Mesothelial cell of epicardium (in vitro differentiated cells): ENCODE results near the gene TLE6. TPM values are rescaled to one million over a fixed set of nuclear protein-coding genes. Genes with fewer than 3 reads are reported as not detected.
"Not testable (repeated sequence)": the region's sequence is repeated elsewhere in the genome, so short reads cannot be mapped to it uniquely, and the experiment has no call there.

ENCODE experiments used
- DNase-seq, 2 experiments: peaks; one replicate each; pipeline ENCODE4 v3.0.0; 2021; ENCODE audit warnings: low spot score in 2 of 2; ENCODE audit not compliant: unreplicated experiment in 2 of 2
- H3K27ac Mint-ChIP-seq: 2 replicates; pipeline ENCODE4 v1.8.0; 2021; ENCODE audit warnings: mixed read lengths
- H3K27me3 Mint-ChIP-seq: 2 replicates; pipeline ENCODE4 v1.8.0; 2021; ENCODE audit warnings: low read depth, mixed read lengths
- H3K36me3 Mint-ChIP-seq: 2 replicates; pipeline ENCODE4 v1.8.0; 2021; ENCODE audit warnings: mixed read lengths
- H3K4me1 Mint-ChIP-seq: 2 replicates; pipeline ENCODE4 v1.8.0; 2021; ENCODE audit warnings: mixed read lengths
- H3K4me3 Mint-ChIP-seq: 2 replicates; pipeline ENCODE4 v1.8.0; 2021; ENCODE audit warnings: mild to moderate bottlenecking, moderate library complexity, mixed read lengths
- H3K9me3 Mint-ChIP-seq: 2 replicates; pipeline ENCODE4 v1.8.0; 2021; ENCODE audit warnings: mixed read lengths
- total RNA-seq: library from RNA; stranded (reverse); gene quantifications from 3 replicates; pipeline ENCODE4 v1.2.1, GENCODE V29; 2021
- TF ChIP-seq, protein P1 (sequence below): fragments of 200-600 bp; sonication (generic); IDR thresholded peaks from one replicate; pipeline ENCODE4 v1.5.0; 2021; ENCODE audit warnings: antibody characterized with exemption; ENCODE audit not compliant: unreplicated experiment

TLE6 gene
- total RNA-seq, 1 donor from 2014 or later = 6.9 TPM

DNA sequence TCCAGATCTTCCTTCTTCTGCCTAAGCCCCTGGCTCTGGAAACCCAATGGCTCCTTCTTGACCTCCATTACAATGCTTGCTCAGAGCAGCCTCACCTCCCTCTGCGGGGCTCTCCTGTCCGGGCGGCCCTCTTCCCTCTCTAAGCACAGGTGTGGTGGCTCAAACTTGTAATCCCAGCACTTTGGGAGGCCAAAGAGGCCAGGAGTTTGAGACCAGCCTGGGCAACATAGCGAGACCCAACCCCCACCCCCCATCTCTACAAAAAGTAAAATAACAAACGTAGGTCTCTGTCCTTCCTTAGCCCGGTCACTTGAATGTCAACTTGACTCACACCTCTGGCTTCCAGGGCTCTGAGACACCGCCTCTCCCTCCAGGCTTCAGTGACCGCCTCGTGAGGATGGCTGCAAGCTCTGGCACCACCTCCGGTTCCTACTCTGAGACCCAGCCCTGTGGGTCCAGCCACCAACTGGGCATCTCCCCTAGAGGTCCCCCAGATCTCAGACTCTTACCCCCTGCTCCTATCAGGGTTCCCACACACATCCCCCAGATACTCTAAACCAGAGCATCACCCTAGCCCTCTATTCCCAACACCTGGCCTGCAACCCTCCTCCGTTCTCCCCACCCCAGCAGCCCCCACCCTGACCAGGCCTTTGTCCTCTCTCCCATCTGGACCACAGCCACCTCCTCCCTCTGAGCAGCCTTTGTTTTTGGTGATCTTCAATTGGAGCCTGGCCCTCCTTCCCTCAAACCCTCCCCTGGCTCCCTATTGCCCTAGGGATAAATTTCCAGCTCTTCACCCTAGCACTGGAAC is 56.4 kb downstream of the TLE6 start:
- Mint-ChIP-seq H3K4me3 (peak overlapping the region; percentile 70), H3K27me3 (peaks cover 42% of the 10 kb centered on the region), H3K36me3 (no peaks in the 10 kb centered on the region), H3K9me3 (no peaks in the 10 kb centered on the region), H3K27ac (peak overlapping the region; percentile 97), H3K4me1 (peaks cover 27% of the 10 kb centered on the region)
- TF ChIP-seq, protein P1, sequence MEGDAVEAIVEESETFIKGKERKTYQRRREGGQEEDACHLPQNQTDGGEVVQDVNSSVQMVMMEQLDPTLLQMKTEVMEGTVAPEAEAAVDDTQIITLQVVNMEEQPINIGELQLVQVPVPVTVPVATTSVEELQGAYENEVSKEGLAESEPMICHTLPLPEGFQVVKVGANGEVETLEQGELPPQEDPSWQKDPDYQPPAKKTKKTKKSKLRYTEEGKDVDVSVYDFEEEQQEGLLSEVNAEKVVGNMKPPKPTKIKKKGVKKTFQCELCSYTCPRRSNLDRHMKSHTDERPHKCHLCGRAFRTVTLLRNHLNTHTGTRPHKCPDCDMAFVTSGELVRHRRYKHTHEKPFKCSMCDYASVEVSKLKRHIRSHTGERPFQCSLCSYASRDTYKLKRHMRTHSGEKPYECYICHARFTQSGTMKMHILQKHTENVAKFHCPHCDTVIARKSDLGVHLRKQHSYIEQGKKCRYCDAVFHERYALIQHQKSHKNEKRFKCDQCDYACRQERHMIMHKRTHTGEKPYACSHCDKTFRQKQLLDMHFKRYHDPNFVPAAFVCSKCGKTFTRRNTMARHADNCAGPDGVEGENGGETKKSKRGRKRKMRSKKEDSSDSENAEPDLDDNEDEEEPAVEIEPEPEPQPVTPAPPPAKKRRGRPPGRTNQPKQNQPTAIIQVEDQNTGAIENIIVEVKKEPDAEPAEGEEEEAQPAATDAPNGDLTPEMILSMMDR = no peak
- no peak for DNase-seq

DNA sequence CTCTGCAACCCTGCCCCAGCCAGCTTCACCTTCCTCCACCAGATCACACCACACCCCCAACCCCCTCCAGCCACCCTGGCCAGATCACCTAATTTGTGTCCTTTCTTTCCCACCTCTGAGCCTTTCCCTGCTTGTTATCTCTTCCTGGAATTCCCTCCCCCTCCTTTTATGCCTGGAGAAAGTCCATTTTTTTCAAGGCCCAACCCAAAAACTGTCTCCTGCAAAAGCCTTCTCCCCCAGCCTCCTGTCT is 57.0 kb downstream of the TLE6 start:
- DNase-seq = no peak
- Mint-ChIP-seq H3K9me3 (no peaks in the 10 kb centered on the region), H3K36me3 (no peaks in the 10 kb centered on the region), H3K4me1 (peaks cover 27% of the 10 kb centered on the region), H3K27me3 (peaks cover 44% of the 10 kb centered on the region), H3K27ac (peak overlapping the region; percentile 97), H3K4me3 (peak overlapping the region; percentile 70)
- TF ChIP-seq, protein P1 = no peak

DNA sequence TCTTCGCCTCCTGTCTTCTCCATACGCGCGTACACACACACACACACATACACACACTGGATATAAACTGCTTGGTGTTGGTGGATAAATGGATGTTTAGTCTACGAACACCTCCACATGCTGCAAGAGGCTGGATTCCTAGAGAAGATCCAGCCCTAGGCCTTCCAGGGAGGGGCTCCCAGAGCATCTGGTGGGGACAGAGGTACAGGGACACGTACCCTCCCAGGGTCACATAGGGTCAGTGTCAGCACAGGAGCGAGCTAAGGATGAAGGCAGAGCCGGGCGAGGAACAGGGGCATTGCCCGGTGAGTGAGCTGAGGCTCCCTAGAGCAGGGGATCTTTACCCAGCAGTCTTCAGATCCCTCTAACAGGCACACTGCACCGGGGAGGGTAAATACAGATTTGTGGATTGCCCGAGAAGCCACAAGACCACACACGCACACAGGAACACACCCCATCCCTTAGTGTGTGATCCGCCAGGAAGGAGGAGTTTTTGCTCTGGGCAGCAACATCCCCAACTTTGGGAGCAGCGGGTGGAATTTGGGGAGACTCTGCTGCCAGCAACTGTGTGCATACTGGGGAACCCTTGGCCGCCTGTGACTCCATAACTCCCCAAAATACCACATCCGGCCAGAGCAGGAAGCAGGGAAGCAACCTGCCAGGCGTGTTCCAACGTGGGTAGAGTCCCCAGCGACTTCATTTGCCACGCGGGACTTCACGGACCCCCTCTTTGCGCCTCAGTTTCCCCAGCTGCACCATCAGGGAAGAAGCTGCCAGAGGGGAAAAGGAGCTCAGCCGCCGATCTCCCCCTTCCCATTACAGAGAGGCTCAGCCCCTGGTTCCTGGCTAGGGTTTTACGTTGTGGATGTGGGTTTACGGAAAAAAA is 57.5 kb downstream of the TLE6 start:
- Mint-ChIP-seq H3K27ac (peak overlapping the region; percentile 97), H3K4me3 (peak overlapping the region; percentile 70)

DNA sequence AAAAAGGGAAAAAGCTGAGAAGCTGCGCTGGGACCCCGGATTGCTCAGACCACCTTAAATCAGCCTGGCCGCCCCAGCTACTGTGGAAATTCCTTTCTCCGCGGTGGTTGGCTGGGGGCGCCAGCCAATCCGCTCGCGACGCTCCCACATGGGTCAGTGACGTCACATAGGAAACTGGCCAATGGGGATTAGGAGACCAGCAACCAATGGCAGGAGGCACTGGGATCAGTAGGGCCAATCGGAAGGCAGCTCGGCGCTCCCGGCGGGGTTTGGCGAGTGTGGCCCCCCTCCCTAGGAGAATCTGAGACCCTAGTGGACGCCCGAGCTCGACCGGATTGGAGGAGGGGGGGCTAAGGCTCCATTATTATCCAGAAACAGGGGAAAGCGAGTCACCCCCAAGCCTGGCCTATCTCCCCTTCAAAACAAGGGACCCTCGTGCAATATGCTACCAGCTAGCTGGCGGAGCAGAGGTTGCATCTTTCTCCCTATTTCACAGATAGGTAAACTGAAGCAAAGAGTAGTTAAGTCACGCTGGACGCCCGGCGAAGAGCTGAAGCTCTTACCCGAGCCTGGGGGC is 58.3 kb downstream of the TLE6 start:
- Mint-ChIP-seq H3K4me3 (peak overlapping the region; percentile 70), H3K36me3 (no peaks in the 10 kb centered on the region), H3K9me3 (no peaks in the 10 kb centered on the region), H3K27me3 (peaks cover 38% of the 10 kb centered on the region), H3K27ac (peak overlapping the region; percentile 97), H3K4me1 (peaks cover 30% of the 10 kb centered on the region)
- TF ChIP-seq, protein P1 = no peak
- DNase-seq = peak; percentile 97

More for the DNA sequence above, 57.5 kb downstream of the TLE6 start:
- Mint-ChIP-seq H3K36me3 (no peaks in the 10 kb centered on the region), H3K4me1 (peaks cover 27% of the 10 kb centered on the region), H3K27me3 (peaks cover 44% of the 10 kb centered on the region), H3K9me3 (no peaks in the 10 kb centered on the region)
- TF ChIP-seq, protein P1 = no peak
- DNase-seq = no peak

DNA sequence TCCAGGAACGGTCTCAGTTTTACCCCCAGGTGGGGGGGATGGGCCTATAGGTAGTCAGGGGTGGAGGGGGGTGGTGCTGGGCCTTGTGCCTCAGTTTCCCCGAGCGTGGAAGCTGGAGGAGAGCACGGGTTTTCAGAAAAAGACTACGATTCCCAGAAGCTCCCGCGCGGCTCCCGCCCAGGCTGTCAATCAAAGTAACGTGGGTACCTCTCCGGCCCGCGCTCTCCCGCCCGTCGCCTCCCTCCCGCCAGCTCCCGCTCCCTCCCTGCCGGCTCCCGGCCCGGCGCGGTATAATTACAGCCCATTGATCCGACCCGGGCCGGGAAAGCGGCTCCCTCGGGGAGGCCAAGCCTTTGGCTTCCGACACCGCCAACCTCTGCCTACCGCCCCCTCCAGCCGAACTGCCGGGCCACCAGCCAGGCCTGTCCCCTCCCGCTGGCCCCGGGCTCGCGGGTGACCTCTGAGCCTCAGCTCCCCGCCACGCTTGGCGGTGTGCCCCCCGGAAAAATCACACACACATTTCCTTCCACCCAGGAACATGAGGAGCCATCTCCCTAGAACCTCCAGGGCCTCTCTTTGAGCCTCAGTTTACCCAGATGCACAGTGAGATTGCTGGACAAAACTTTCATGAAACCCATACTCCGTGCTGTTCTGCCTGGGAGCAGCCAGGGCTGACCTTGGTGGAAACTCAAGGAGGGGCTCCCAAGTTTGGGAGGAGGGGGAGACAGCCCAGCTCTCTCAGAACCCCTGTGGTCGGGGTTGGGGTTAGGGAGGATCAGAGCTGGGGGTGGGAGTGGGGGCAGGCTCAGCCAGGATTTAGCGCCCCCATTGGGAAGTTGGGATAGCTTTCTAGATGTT is 59.0 kb downstream of the TLE6 start:
- Mint-ChIP-seq H3K4me1 (peaks cover 31% of the 10 kb centered on the region), H3K27ac (peak overlapping the region; percentile 97)
- TF ChIP-seq, protein P1 = no peak

DNA sequence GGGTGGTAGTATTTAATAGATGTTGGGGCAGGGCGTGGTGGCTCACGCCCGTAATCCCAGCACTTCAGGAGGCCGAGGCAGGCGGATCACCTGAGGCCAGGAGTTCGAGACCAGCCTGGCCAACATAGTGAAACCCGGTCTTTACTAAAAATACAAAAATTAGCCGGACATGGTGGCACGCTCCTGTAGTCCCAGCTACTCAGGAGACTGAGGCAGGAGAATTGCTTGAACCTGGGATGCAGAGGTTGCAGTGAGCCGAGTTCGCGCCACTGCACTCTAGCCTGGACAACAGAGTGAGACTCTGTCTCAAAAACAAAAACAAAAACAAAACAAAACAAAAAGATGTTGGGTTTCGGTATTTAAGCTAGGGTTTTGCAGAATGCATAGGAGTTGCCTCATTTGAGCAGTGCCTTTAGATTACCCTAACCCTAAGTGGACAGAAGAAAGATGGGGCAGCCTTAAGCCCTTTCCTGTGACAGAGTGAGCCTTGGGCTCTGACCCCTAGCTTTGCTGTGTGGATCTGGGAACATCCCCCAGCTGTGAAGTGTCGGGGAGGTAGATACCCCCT is 59.7 kb downstream of the TLE6 start:
- H3K4me1 Mint-ChIP-seq = peaks cover 34% of the 10 kb centered on the region
- H3K27me3 Mint-ChIP-seq = peaks cover 26% of the 10 kb centered on the region
- DNase-seq, H3K36me3 Mint-ChIP-seq, H3K27ac Mint-ChIP-seq, H3K9me3 Mint-ChIP-seq: not testable (repeated sequence)
- peak overlapping the region; percentile 70 for H3K4me3 Mint-ChIP-seq

More for the DNA sequence above, 59.0 kb downstream of the TLE6 start:
- Mint-ChIP-seq H3K4me3 (peak overlapping the region; percentile 70), H3K9me3 (no peaks in the 10 kb centered on the region), H3K27me3 (peaks cover 33% of the 10 kb centered on the region), H3K36me3 (no peaks in the 10 kb centered on the region)
- peak; percentile 93 to 94 for DNase-seq
